H9 (cell line): ENCODE data around the gene MYLK. TPM values are rescaled to one million over a fixed set of nuclear protein-coding genes. Genes with fewer than 3 reads are reported as not detected.

Source experiments
- DNase-seq: peaks from one replicate; pipeline ENCODE4 v3.0.0-alpha.2; 2017
- H2AFZ ChIP-seq: one replicate; pipeline ENCODE4 v1.6.1; 2013; ENCODE audit warnings: mild to moderate bottlenecking, low read length, control low read depth, moderate library complexity
- H2AK5ac ChIP-seq: 2 replicates; pipeline ENCODE4 v1.6.1; 2013; ENCODE audit warnings: low read length, control low read depth, mixed read lengths; ENCODE audit not compliant: insufficient read length
- H2BK120ac ChIP-seq: one replicate; pipeline ENCODE4 v1.6.1; 2013; ENCODE audit warnings: low read depth, mild to moderate bottlenecking, low read length, control low read depth, inconsistent platforms; ENCODE audit not compliant: poor library complexity, severe bottlenecking
- H2BK12ac ChIP-seq: 2 replicates; pipeline ENCODE4 v1.6.1; 2013; ENCODE audit warnings: low read length, control low read depth, mixed read lengths, low read depth; ENCODE audit not compliant: insufficient read length
- H2BK15ac ChIP-seq: 2 replicates; pipeline ENCODE4 v1.6.1; 2013; ENCODE audit warnings: low read depth, low read length, control low read depth
- H2BK20ac ChIP-seq: one replicate; pipeline ENCODE4 v1.6.1; 2013; ENCODE audit warnings: low read depth, mild to moderate bottlenecking, low read length, control low read depth, inconsistent platforms; ENCODE audit not compliant: poor library complexity, severe bottlenecking
- H2BK5ac ChIP-seq: 2 replicates; pipeline ENCODE4 v1.6.1; 2013; ENCODE audit warnings: low read length, control low read depth, mixed read lengths; ENCODE audit not compliant: insufficient read length
- H3K14ac ChIP-seq: 2 replicates; pipeline ENCODE4 v1.6.1; 2013; ENCODE audit warnings: low read length, control low read depth; ENCODE audit not compliant: insufficient read depth
- H3K18ac ChIP-seq: 2 replicates; pipeline ENCODE4 v1.6.1; 2013; ENCODE audit warnings: low read depth, mild to moderate bottlenecking, mixed read lengths, low read length, control low read depth; ENCODE audit not compliant: insufficient read length
- H3K23ac ChIP-seq: 2 replicates; pipeline ENCODE4 v1.6.1; 2013; ENCODE audit warnings: low read length, control low read depth, mixed read lengths, low read depth; ENCODE audit not compliant: insufficient read length
- H3K23me2 ChIP-seq: 2 replicates; pipeline ENCODE4 v1.6.1; 2013; ENCODE audit warnings: low read depth, mild to moderate bottlenecking, mixed read lengths, low read length, control low read depth; ENCODE audit not compliant: insufficient read length, poor library complexity, severe bottlenecking
- H3K27ac ChIP-seq: 2 replicates; pipeline ENCODE4 v1.5.1; 2013; ENCODE audit warnings: low read length, control low read depth, mixed read lengths, low read depth; ENCODE audit not compliant: insufficient read length
- H3K27me3 ChIP-seq: 2 replicates; pipeline ENCODE4 v1.6.1; 2013; ENCODE audit warnings: low read length, control low read depth, inconsistent platforms; ENCODE audit not compliant: insufficient read depth
- H3K4ac ChIP-seq: 2 replicates; pipeline ENCODE4 v1.6.1; 2013; ENCODE audit warnings: low read depth, mild to moderate bottlenecking, control low read depth, inconsistent platforms, low read length, moderate library complexity
- H3K4me1 ChIP-seq: 2 replicates; pipeline ENCODE4 v1.6.1; 2013; ENCODE audit warnings: low read length, control low read depth, inconsistent platforms; ENCODE audit not compliant: insufficient read depth
- H3K4me2 ChIP-seq: 2 replicates; pipeline ENCODE4 v1.6.1; 2013; ENCODE audit warnings: low read length, control low read depth, mixed read lengths; ENCODE audit not compliant: insufficient read length, insufficient read depth
- H3K56ac ChIP-seq: 2 replicates; pipeline ENCODE4 v1.6.1; 2013; ENCODE audit warnings: low read depth, mild to moderate bottlenecking, mixed read lengths, low read length, control low read depth; ENCODE audit not compliant: insufficient read length
- H3K79me1 ChIP-seq: 2 replicates; pipeline ENCODE4 v1.6.1; 2013; ENCODE audit warnings: low read depth, mild to moderate bottlenecking, moderate library complexity, low read length, control low read depth, inconsistent platforms; ENCODE audit not compliant: insufficient read depth, poor library complexity, severe bottlenecking
- H3K79me2 ChIP-seq: 2 replicates; pipeline ENCODE4 v1.6.1; 2013; ENCODE audit warnings: low read length, control low read depth, inconsistent platforms; ENCODE audit not compliant: insufficient read depth
- H3K9ac ChIP-seq: 2 replicates; pipeline ENCODE4 v1.6.1; 2013; ENCODE audit warnings: low read length, control low read depth, mixed read lengths; ENCODE audit not compliant: insufficient read length; ENCODE audit errors: extremely low read depth
- H3K9me3 ChIP-seq: one replicate; pipeline ENCODE4 v1.6.1; 2013; ENCODE audit warnings: low read depth, low read length, inconsistent platforms; ENCODE audit not compliant: control insufficient read depth
- H3T11ph ChIP-seq: one replicate; pipeline ENCODE4 v1.6.1; 2013; ENCODE audit warnings: mild to moderate bottlenecking, low read length, control low read depth, inconsistent platforms
- H4K20me1 ChIP-seq: one replicate; pipeline ENCODE4 v1.6.1; 2013; ENCODE audit not compliant: control insufficient read depth, insufficient read length, insufficient read depth
- H4K5ac ChIP-seq: 2 replicates; pipeline ENCODE4 v1.6.1; 2013; ENCODE audit warnings: low read depth, mild to moderate bottlenecking, mixed read lengths, low read length, control low read depth; ENCODE audit not compliant: insufficient read length
- H4K8ac ChIP-seq: replicated peaks from 2 replicates; pipeline ENCODE4 v1.6.1; 2013; ENCODE audit warnings: low read length, control low read depth, mixed read lengths, low read depth; ENCODE audit not compliant: insufficient read length
- H4K91ac ChIP-seq: 2 replicates; pipeline ENCODE4 v1.6.1; 2013; ENCODE audit warnings: low read depth, mild to moderate bottlenecking, moderate library complexity, mixed read lengths, low read length, control low read depth; ENCODE audit not compliant: insufficient read length
- H3K27ac Mint-ChIP-seq, 3 experiments: 2 replicates in 2 of 3; 3 replicates in 1 of 3; pipeline ENCODE4 v1.8.0; 2020 to 2021; ENCODE audit warnings: mixed read lengths in 3 of 3, mild to moderate bottlenecking in 1 of 3, moderate library complexity in 1 of 3
- H3K27me3 Mint-ChIP-seq: 2 replicates; pipeline ENCODE4 v1.8.0; 2021; ENCODE audit warnings: low read depth, mild to moderate bottlenecking, moderate library complexity, mixed read lengths
- H3K36me3 Mint-ChIP-seq, 3 experiments: 2 replicates in 2 of 3; 3 replicates in 1 of 3; pipeline ENCODE4 v1.8.0; 2020 to 2021; ENCODE audit warnings: low read depth in 3 of 3, mixed read lengths in 3 of 3; ENCODE audit not compliant: insufficient read depth in 1 of 3
- H3K4me1 Mint-ChIP-seq, 2 experiments: 2 replicates each; pipeline ENCODE4 v1.8.0; 2020; ENCODE audit warnings: mixed read lengths in 2 of 2
- H3K4me3 Mint-ChIP-seq, 2 experiments: 2 replicates in 1 of 2; 3 replicates in 1 of 2; pipeline ENCODE4 v1.8.0; 2020 to 2021; ENCODE audit warnings: mild to moderate bottlenecking in 2 of 2, mixed read lengths in 2 of 2, moderate library complexity in 1 of 2
- H3K9me3 Mint-ChIP-seq, 2 experiments: 2 replicates in 1 of 2; 3 replicates in 1 of 2; pipeline ENCODE4 v1.8.0; 2020; ENCODE audit warnings: mild to moderate bottlenecking in 2 of 2, mixed read lengths in 2 of 2, moderate library complexity in 1 of 2
- CTCF ChIP-seq: fragments of 200-600 bp; sonication (generic); conservative IDR thresholded peaks from 3 replicates; pipeline ENCODE4 v1.8.0; 2021; ENCODE audit warnings: antibody characterized with exemption, mild to moderate bottlenecking
- total RNA-seq: library from RNA; stranded (reverse); gene quantifications from 2 replicates; pipeline ENCODE4 v1.2.1, GENCODE V29; 2021

The MYLK gene
- total RNA-seq, 1 experiment from 2014 or later, result 10.1 TPM

GRCh38 chr3:123611082-123611481, 273.1 kb downstream of the MYLK start:
- H3K27me3 Mint-ChIP-seq, result no peaks in the 10 kb centered on the region
- Histone ChIP-seq H3K18ac (no peak overlapping the region), H3T11ph (no peak overlapping the region), H3K4me1 (no peaks in the 10 kb centered on the region), H3K4ac (no peak overlapping the region), H4K8ac (no peak overlapping the region), H3K9ac (no peak overlapping the region), H3K27ac (no peak overlapping the region), H2BK12ac (no peak overlapping the region), H3K56ac (no peak overlapping the region), H3K23ac (no peak overlapping the region), H2BK20ac (no peak overlapping the region), H3K14ac (no peak overlapping the region), H2AK5ac (no peak overlapping the region), H4K91ac (no peak overlapping the region), H3K9me3 (no peaks in the 10 kb centered on the region), H3K79me1 (no peaks in the 10 kb centered on the region), H3K4me2 (no peak overlapping the region), H3K27me3 (no peaks in the 10 kb centered on the region), H3K23me2 (no peaks in the 10 kb centered on the region), H4K5ac (no peak overlapping the region), H2BK120ac (no peak overlapping the region), H3K79me2 (no peaks in the 10 kb centered on the region), H2BK15ac (no peak overlapping the region), H2BK5ac (no peak overlapping the region), H4K20me1 (no peaks in the 10 kb centered on the region), H2AFZ (no peak overlapping the region)
- no peak for TF ChIP-seq CTCF
- no peak overlapping the region for H3K4me3 Mint-ChIP-seq
- peaks cover 1 to 2% of the 10 kb centered on the region in 2 experiments; a peak in 3 of 4 replicates for H3K4me1 Mint-ChIP-seq
- peaks cover 0 to 4% (median 1%) of the 10 kb centered on the region in 3 experiments; a peak in 4 of 7 replicates for H3K36me3 Mint-ChIP-seq
- DNase-seq, result no peak
- no peak overlapping the region for H3K27ac Mint-ChIP-seq
- no peaks in the 10 kb centered on the region for H3K9me3 Mint-ChIP-seq
